GM21515 (cell line): ENCODE measurements around the gene CITED4.

Experiments used
- ATAC-seq: cut with Tn5 transposase; IDR thresholded peaks from one replicate; pipeline ENCODE4 v1.9.1; 2021; ENCODE audit not compliant: unreplicated experiment

The CITED4 gene

DNA sequence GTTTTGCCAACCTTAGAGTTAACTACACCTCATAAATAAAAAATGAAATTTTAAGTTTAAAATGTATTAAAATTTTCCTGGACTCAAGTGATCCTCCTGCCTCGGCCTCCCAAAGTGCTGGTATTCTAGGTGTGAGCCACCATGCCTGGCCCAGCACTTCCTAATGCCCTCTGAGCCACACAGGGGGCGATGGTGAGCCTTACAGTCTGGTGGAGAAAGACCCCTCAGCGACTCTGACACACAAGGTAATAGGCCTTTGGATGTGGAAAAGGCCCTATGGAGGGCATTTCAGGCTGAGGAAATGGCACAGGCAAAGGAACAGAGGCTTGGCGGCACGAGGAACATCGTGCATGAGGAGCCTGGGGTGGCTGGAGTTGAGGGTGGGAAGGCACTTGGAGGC, 6.7 kb downstream of the CITED4 start:
- ATAC-seq: no peak

- ATAC-seq: no peak
These were observed 8.3 kb downstream of the CITED4 start for GRCh38 chr1:40853885-40854170.

DNA sequence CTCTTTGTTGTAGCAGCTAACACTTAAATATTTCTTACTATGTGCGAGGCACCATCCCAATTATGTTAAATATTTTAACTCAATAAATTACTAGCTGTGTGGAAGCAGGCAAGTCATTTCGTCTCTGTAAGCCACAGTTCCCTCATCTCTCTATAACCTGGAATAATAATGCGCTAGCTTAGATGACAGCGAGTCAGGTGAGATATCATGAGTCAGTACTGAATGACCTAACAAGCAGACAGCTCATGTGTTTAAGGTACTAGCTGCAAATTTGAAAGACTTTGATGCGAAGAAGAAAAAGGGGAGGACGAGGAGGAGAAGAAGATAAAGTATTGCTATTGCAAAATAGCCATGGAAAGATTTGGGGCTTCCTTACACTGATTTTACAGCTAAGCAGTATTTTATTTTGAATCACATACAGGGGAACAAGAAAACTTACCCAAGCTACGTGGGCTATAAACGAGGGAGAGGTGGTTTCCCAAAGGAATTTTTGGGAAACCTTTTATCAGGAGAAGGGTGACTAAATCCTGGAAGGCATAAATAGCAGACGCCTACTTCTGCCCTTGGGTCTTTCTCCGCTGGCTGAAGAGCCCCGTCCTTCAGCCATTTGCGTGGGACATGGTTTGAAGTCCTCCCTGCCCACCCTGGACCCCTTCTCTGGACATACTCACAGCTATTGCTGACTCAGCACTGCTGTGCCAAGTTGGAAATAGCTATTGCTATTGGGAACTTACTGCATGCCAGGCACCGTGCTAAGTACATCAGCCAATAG, 8.9 kb downstream of the CITED4 start:
- no peak for ATAC-seq

- no peak for ATAC-seq
These were observed 10.5 kb downstream of the CITED4 start for GRCh38 chr1:40851643-40852042.

DNA sequence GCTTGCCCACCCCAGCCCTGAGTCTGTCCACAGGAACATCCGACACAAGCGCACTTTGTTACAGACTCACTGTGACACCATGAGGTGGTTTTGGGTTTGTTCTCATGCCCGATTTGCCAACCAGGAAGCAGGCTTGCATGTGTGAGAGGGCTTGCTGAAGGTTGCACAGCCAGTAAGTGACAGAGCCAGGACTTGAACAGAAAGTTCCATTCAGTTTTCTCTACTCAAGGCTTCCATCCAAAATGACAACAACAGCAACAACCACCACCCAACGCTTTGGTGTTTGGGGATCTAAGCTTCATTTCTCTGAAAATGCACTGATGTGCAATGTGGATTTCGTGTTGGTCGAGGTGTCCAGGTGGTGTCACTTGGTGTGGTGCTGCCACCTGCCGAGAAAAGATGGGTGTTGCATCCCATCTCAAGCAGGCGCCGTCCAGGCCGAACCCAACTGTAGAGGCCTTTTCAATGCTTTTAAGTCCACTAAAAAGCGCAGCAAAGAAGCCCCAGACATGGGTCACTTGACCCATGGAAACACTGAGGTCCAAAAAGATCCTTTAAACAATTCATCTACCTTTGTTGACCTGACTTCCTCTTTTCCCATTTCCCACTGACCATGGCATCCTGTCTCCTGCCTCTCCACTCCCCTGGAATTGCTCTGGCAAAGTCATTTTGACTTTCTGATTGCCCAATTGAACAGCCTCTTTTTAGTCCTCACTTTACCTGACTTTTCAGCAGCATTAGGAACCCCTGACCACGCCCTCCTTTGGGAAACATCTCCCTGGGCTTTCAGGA, 12.2 kb downstream of the CITED4 start:
- peak; percentile 53 for ATAC-seq

GRCh38 chr1:40848530-40849189, 13.5 kb downstream of the CITED4 start:
- ATAC-seq: no peak

- no peak for ATAC-seq
These were observed 15.0 kb downstream of the CITED4 start for GRCh38 chr1:40847023-40847745.

GRCh38 chr1:40845895-40846294, 16.3 kb downstream of the CITED4 start:
- no peak for ATAC-seq

- no peak for ATAC-seq
These were observed 17.0 kb downstream of the CITED4 start for GRCh38 chr1:40844887-40845878.

GRCh38 chr1:40844079-40844478, 18.1 kb downstream of the CITED4 start:
- ATAC-seq: no peak

- ATAC-seq: no peak
These were observed 19.5 kb downstream of the CITED4 start for GRCh38 chr1:40842691-40843090.

GRCh38 chr1:40842207-40842606, 20.0 kb downstream of the CITED4 start:
- ATAC-seq: no peak

DNA sequence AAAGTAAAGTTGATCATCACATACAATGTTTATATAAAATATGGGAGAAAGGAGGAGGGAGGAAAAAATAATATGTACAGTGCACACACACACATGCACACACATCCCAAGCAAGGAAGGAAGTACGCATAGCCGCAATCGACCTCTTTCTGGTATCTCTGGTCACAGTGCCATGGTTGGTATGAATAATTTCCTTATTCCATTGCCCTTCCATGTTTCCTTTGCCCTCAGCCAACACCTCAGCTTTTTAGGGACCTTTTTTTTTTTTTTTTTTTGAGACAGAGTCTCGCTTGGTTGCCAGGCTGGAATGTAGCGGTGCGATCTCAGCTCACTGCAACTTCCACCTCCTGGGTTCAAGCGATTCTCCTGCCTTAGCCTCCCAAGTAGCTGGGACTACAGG, 20.6 kb downstream of the CITED4 start:
- no peak for ATAC-seq

DNA sequence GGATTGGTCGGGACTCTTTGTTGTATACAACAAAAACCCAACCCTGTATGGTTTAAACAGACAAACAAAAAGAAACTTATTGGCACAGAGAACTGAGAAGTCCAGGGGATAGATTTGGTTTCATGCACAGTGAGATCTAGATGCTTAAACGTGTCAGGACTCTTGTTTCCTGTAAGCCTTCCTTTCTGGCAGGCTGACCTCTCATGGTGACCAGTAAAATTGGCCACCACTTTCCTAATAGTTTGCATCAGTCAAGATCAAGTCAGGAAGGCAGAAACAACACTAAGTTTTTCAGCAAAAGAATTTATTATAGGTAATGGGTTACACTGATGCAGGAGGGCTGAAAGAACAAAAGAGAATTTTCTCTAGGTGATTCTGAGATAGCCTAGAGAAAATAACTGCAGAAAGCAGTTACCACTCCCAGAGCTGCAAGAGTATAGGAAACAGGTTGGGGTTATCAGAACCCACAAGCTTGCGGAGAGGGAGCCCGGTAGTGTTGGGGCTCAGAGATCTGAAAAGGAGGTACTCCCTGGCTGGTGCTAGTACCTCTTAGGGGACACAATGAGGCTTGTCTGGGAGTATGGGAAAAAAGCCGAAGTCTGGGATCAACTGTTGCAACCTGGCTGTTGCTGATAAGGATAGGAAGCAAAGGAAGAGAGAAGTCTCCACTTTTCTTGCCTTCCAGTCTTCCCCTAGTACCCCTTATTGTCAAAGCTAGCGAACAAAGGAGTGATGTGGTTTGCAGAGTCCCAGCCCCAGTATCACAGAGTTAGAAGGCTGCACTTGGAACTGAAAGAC, 21.4 kb downstream of the CITED4 start:
- no peak for ATAC-seq

- no peak for ATAC-seq
These were observed 22.2 kb downstream of the CITED4 start for GRCh38 chr1:40839943-40840335.

- no peak for ATAC-seq
These were observed 22.9 kb downstream of the CITED4 start for GRCh38 chr1:40838980-40839942.

DNA sequence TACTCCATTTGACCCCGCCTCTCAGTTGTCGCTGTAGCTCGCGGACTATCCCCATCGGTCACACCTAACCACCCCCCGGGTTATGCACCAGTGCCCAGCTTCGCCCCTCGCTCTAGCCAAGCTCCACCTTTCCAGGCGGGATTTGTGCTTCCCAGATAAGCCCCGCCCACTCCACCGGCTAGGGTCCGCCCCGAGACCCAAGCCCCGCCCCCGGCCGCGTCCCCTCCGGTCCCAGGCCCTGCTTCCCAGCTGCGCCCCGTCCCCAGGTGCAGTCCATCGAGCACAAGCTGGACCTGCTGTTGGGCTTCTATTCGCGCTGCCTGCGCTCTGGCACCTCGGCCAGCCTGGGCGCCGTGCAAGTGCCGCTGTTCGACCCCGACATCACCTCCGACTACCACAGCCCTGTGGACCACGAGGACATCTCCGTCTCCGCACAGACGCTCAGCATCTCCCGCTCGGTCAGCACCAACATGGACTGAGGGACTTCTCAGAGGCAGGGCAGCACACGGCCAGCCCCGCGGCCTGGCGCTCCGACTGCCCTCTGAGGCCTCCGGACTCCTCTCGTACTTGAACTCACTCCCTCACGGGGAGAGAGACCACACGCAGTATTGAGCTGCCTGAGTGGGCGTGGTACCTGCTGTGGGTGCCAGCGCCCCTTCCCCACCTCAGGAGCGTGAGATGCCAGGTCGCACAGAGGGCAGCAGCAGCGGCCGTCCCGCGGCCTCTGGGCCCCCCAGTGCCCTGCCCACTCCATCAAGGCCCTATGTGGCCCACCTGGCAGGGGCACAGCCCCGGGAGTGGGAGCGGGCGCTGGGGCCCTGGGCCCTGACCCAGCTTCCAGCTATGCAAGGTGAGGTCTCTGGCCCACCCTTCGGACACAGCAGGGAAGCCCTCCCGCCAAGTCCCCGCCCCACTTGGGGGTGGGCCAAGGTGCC, 23.9 kb downstream of the CITED4 start:
- no peak for ATAC-seq
